Heart left ventricle (tissue), 13 donors: ENCODE measurements around the gene MICALL2.

Experiments used
- POLR2A ChIP-seq, 2 donors: fragments of 450-650 bp; IDR thresholded peaks; one replicate each; pipeline ENCODE4 v1.6.1; 2017; ENCODE audit warnings: antibody characterized with exemption in 2 of 2, mild to moderate bottlenecking in 2 of 2, moderate library complexity in 2 of 2
- TF ChIP-seq, protein P1 (sequence below), 12 donors: fragments of 200-600 bp; sonication (generic) in 4 of 12; IDR thresholded peaks; one replicate each; pipeline versions ENCODE4 v1.5.0 to v1.8.0; 2018 to 2022; ENCODE audit warnings: antibody characterized with exemption in 12 of 12, mild to moderate bottlenecking in 5 of 12
- donor health status: ischemic (EF 13 %, LVEDD 7.1; RV severe dilation, severe dysfunction).
- donor health status: DM: no; HTN: yes; CAD: no.
- donor health status: DM: no; HTN: no; CAD: no.
- donor health status: ischemic (EF 25% LVEDD 6.9; RV normal size, moderate dysfunction).
- donor health status: ischemic (EF 25% LVEDD 5.7; RV mildly dilated, moderate dysfunction).
- donor health status: ischemic (EF 35%, LVEDD 5.7; RV mildly dilated, moderate dysfunction).
- donor health status: nonischemic (EF 11% LVEDD 7.7; RV severe dilation, severe dysfunction).
- donor health status: DM: yes; HTN: yes; CAD: no.
- donor health status: PGD.
- donor health status: ischemic (EF 29% LVEDD 5.4; RV normal size, mild dysfunction).
- donor health status: nonischemic (EF 23%, LVEDD 6.1; RV moderate dilation, normal function).

DNA sequence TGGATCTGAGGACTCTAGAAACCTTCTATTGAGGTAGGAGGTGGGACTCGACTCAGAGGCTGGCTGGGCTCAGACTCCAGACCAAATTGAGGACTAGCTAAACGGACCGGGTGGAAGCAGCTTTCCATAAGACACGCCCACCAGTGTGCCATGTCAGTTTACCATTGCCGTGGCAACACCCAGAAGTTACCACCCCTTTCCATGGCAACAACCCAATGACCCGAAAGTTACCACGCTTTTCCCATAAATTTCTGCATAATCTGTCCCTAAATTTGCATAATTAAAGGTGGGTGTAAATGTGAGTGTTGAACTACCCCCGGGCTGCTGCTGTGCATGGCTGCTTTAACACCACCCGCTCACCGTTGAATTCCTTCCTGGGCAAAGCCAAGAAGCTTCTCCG is 58.9 kb downstream of the MICALL2 start:
- TF ChIP-seq, protein P1, sequence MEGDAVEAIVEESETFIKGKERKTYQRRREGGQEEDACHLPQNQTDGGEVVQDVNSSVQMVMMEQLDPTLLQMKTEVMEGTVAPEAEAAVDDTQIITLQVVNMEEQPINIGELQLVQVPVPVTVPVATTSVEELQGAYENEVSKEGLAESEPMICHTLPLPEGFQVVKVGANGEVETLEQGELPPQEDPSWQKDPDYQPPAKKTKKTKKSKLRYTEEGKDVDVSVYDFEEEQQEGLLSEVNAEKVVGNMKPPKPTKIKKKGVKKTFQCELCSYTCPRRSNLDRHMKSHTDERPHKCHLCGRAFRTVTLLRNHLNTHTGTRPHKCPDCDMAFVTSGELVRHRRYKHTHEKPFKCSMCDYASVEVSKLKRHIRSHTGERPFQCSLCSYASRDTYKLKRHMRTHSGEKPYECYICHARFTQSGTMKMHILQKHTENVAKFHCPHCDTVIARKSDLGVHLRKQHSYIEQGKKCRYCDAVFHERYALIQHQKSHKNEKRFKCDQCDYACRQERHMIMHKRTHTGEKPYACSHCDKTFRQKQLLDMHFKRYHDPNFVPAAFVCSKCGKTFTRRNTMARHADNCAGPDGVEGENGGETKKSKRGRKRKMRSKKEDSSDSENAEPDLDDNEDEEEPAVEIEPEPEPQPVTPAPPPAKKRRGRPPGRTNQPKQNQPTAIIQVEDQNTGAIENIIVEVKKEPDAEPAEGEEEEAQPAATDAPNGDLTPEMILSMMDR (IDR thresholded peaks at IDR 0.05): no peak
- no peak for TF ChIP-seq POLR2A (IDR thresholded peaks at IDR 0.05)
